Right lobe of liver (tissue), 6 donors: ENCODE data around the gene ACBD5. TPM values are rescaled to one million over a fixed set of nuclear protein-coding genes. Genes with fewer than 3 reads are reported as not detected.

ENCODE experiments used
- ATAC-seq, 4 donors: fragments of 200-7000 bp; cut with Tn5 transposase; one replicate each; pipeline ENCODE4 v1.9.1; 2020; ENCODE audit warnings: mild to moderate bottlenecking in 4 of 4, moderate library complexity in 4 of 4
- DNase-seq, 3 donors: peaks; one replicate each; pipeline ENCODE4 v3.0.0-alpha.2; 2020
- H3K27ac ChIP-seq, 3 donors: fragments of 200-600 bp; one replicate each; pipeline ENCODE4 v1.8.0; 2022
- H3K27me3 ChIP-seq, 2 donors: fragments of 200-600 bp; one replicate each; pipeline ENCODE4 v1.8.0; 2022
- H3K36me3 ChIP-seq, 4 donors: fragments of 200-600 bp; sonication (generic) in 1 of 4; one replicate each; pipeline versions ENCODE4 v1.5.1 to v1.8.0; 2017 to 2022; ENCODE audit warnings: control low read depth in 1 of 4
- H3K4me1 ChIP-seq, 4 donors: fragments of 200-600 bp; sonication (generic) in 1 of 4; one replicate each; pipeline versions ENCODE4 v1.5.1 to v1.8.0; 2017 to 2022; ENCODE audit warnings: control low read depth in 1 of 4
- H3K4me3 ChIP-seq, 3 donors: fragments of 200-600 bp; one replicate each; pipeline ENCODE4 v1.8.0; 2022
- H3K9me3 ChIP-seq, 4 donors: fragments of 200-600 bp; sonication (generic) in 1 of 4; one replicate each; pipeline versions ENCODE4 v1.5.1 to v1.8.0; 2017 to 2022; ENCODE audit warnings: control low read depth in 1 of 4
- POLR2A ChIP-seq: fragments of 450-650 bp; IDR thresholded peaks from one replicate; pipeline ENCODE4 v1.6.1; 2017; ENCODE audit warnings: antibody characterized with exemption, mild to moderate bottlenecking
- WGBS: methylation state at CpG from one replicate; pipeline ENCODE4 v1.1.6; 2018; ENCODE audit warnings: low coverage, low lambda C conversion rate; ENCODE audit not compliant: insufficient coverage; ENCODE audit errors: missing lambda C conversion rate; 5-methylcytosine and 5-hydroxymethylcytosine counted together
- intact Hi-C, 2 donors: fragments of 100-400 bp; cut with DNase I; formaldehyde crosslinking; loops; one replicate each; pipeline versions ENCODE4 v1.11.2 to v1.14.1; 2022
- total RNA-seq, 6 experiments: library from RNA; depleted of rRNA in 2 of 6; stranded (reverse); fragments of >200 nt in 2 of 6; fragmentation: NEBNext Ultra II Directional in 3 of 6; extraction: Animal tissue kit (Norgen Biotek cat#: 25700) in 3 of 6; gene quantifications; one replicate each; pipeline versions ENCODE4 v1.1.0 to v1.2.4, GENCODE V29; 2016 to 2023
- TF ChIP-seq, protein P1 (sequence below), 4 donors: fragments of 200-600 bp in 3 of 4; fragments of 450-650 bp in 1 of 4; IDR thresholded peaks; one replicate each; pipeline versions ENCODE4 v1.5.1 to v1.8.0; 2016 to 2022; ENCODE audit warnings: antibody characterized with exemption in 4 of 4, mild to moderate bottlenecking in 2 of 4
- donor health status: DM: no; HTN: yes; CAD: no.
- donor health status: DM: no; HTN: no; CAD: no.
- donor health status: DM: no; HTN: no; CAD: no.
- donor health status: DM: no; HTN: yes; CAD: no.
- donor health status: DM: no; HTN: yes; CAD: no.

Gene ACBD5
- total RNA-seq, 6 experiments from 2014 or later: 23.1 to 45.9 (median 32.0) TPM

DNA sequence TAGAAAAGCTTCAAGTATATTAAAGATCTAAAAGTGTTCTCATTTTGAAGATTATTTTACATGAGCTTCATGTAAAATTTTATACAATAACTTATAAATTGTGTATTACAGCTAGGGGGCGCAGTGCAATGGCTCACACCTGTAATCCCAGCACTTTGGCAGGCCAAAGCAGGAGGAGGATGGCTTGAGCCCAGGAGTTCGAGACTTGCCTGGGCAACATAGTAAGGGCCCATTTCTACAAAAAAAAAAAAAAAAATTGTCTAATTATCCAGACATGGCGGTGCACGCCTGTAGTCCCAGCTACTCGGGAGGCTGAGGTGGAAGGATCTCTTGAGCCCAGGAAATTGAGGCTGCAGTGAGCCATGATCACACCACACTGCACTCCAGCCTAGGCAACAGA lies 16.6 kb downstream of the ACBD5 start:
- Histone ChIP-seq H3K9me3 (no peaks in the 10 kb centered on the region), H3K27ac (no peak overlapping the region), H3K27me3 (no peaks in the 10 kb centered on the region), H3K4me3 (no peak overlapping the region), H3K36me3 (peaks cover 0 to 60% (median 9%) of the 10 kb centered on the region in 4 donors), H3K4me1 (no peaks in the 10 kb centered on the region)
- intact Hi-C loops: no loop called here
- ATAC-seq (peak; percentile 72 to 86 (median 85)), DNase-seq (peak in 1 of 3 donors; percentile 38)
- WGBS: 44% methylated on average over 3 of the region's 5 CpGs
- TF ChIP-seq POLR2A: no peak
- TF ChIP-seq, protein P1, sequence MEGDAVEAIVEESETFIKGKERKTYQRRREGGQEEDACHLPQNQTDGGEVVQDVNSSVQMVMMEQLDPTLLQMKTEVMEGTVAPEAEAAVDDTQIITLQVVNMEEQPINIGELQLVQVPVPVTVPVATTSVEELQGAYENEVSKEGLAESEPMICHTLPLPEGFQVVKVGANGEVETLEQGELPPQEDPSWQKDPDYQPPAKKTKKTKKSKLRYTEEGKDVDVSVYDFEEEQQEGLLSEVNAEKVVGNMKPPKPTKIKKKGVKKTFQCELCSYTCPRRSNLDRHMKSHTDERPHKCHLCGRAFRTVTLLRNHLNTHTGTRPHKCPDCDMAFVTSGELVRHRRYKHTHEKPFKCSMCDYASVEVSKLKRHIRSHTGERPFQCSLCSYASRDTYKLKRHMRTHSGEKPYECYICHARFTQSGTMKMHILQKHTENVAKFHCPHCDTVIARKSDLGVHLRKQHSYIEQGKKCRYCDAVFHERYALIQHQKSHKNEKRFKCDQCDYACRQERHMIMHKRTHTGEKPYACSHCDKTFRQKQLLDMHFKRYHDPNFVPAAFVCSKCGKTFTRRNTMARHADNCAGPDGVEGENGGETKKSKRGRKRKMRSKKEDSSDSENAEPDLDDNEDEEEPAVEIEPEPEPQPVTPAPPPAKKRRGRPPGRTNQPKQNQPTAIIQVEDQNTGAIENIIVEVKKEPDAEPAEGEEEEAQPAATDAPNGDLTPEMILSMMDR (IDR thresholded peaks at IDR 0.05): peak; percentile 40 to 60 (median 58)

DNA sequence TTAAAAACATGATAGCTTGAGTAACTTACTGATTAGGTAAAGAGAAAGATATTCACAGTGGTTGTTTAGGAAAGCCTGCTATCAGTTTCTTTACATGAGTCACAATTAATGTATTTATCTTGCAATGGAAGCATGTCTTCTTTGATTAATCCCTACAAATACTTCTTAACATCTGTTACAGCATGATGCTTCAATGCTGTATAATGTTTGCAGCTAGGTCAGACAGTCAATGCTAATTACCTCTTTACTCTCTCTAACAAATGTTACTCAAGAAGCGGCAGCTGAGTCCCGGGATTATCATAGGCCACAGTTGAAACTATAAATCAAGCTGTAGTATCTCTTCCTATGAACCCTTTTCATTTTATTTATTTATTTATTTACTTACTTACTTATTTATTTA lies 33.2 kb downstream of the ACBD5 start:
- no peaks in the 10 kb centered on the region for H3K4me1 ChIP-seq
- TF ChIP-seq, protein P1 (IDR thresholded peaks at IDR 0.05): no peak
- TF ChIP-seq POLR2A: no peak
- no peak overlapping the region for H3K27ac ChIP-seq
- intact Hi-C loops: no loop called here
- peaks cover 19 to 98% (median 57%) of the 10 kb centered on the region in 4 donors for H3K36me3 ChIP-seq
- ATAC-seq: no peak
- whole genome bisulfite sequencing: 95% methylated on average over 2 of the region's 2 CpGs
- H3K27me3 ChIP-seq: no peaks in the 10 kb centered on the region
- no peak for DNase-seq
- H3K9me3 ChIP-seq: no peaks in the 10 kb centered on the region
- H3K4me3 ChIP-seq: no peak overlapping the region

DNA sequence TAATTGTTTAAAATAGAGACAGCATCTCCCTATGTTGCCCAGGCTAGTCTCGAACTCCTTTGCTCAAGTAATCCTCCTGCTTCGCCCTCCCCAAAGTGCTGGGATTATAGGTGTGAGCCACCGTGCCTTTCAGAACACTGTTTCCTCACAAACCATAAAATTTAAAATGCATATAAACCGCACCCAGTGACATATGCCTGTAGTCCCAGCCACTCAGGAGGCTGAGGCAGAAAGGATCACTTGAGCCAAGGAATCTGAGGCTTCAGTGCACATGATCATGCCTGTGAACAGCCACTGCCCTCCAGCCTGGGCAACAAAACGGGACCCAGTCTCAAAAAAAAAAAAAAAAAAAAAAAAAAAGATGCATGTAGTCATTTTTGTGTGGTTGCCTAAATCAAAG lies 36.8 kb downstream of the ACBD5 start:
- WGBS: 75% methylated on average over 4 of the region's 5 CpGs
- H3K36me3 ChIP-seq: peaks cover 11 to 82% (median 49%) of the 10 kb centered on the region in 4 donors
- ATAC-seq: no peak

DNA sequence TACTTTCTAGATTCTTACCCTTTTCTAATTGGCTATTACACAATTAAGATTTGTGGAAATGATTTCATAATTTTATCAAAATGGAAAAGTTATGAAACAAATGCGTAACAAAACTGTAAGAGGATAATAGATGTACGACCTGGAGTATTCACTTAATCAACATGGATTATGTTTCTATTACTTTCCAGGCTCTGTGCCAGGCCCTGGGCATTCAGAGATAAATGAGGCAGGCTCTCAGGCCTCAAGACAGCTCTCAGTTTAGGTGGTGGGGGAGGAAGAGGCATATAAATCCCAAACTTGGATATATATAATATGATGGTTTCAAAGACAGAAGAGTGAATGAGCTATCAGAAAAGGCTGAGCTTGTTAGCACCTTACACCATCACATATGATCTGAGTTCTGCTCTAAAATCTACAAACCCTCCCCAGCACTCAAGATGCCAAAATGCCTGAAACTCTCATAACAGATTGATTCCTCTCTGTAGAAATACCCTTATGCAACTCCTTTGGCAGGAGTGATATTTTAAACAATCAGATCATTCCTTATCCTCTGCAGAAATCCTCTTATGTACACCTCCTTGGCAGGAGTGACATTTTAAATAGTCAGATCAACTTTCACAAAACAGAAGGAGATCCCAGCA lies 42.5 kb downstream of the ACBD5 start:
- intact Hi-C loops: no loop called here
- H3K4me1 ChIP-seq: no peaks in the 10 kb centered on the region
- H3K4me3 ChIP-seq: no peak overlapping the region
- TF ChIP-seq POLR2A: no peak
- TF ChIP-seq, protein P1 (IDR thresholded peaks at IDR 0.05): no peak
- H3K27me3 ChIP-seq: no peaks in the 10 kb centered on the region
- no peak for ATAC-seq
- no peak overlapping the region for H3K27ac ChIP-seq
- DNase-seq: no peak
- peaks cover 0 to 55% (median 31%) of the 10 kb centered on the region in 4 donors for H3K36me3 ChIP-seq
- H3K9me3 ChIP-seq: no peaks in the 10 kb centered on the region
- WGBS: 50% methylated on average over 2 of the region's 2 CpGs

More for the DNA sequence above, 36.8 kb downstream of the ACBD5 start:
- Histone ChIP-seq H3K27me3 (no peaks in the 10 kb centered on the region), H3K4me3 (no peak overlapping the region), H3K27ac (no peak overlapping the region), H3K4me1 (no peaks in the 10 kb centered on the region), H3K9me3 (no peaks in the 10 kb centered on the region)
- intact Hi-C loops: no loop called here
- no peak for TF ChIP-seq POLR2A
- TF ChIP-seq, protein P1 (IDR thresholded peaks at IDR 0.05): no peak
- no peak for DNase-seq
